GM21528 (cell line): ENCODE data around the gene SLIT3.
"Not testable (repeated sequence)": the region's sequence is repeated elsewhere in the genome, so short reads cannot be mapped to it uniquely, and the experiment has no call there.

Experiments used
- ATAC-seq: cut with Tn5 transposase; IDR thresholded peaks from one replicate; pipeline ENCODE4 v1.9.1; 2021; ENCODE audit warnings: mild to moderate bottlenecking, moderate library complexity; ENCODE audit not compliant: unreplicated experiment, low FRiP score

SLIT3 gene

DNA sequence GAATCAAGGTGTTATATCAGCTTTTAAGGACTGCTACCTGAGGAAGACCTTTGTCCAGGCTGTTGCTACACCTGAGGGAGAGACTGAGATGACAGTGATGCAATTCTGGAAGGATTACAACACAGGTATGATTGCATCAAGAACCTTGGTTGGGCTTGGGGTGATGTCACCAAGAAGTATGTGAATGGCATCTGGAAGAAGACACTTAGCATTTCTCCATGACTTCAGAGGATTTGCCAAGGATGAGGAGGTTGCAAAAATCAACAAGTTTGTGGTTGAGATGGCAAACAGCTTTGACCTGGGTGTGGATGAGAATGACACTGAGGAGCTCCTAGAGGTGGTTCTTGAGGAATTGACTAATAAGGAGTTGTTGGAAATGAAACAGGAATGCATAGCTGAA, 653.9 kb downstream of the SLIT3 start:
- no peak for ATAC-seq

DNA sequence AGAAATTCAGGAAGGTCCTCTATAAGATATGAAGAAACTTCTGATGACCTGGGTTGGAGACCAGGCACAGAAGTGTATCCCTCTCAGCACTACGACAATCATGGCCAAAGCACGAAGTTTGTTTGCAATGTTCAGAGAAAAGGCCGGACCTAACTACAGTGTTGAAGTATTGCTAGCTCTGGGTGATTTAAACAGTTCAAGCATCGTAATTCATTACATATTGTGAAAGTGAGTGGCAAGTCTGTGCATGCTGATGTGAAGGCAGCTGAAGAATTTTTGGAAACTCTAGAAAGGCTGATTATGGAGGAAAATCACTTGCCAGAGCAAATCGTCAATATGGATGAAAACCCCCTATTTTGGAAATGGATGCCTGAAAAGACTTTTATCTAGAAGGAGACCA, 654.6 kb downstream of the SLIT3 start:
- ATAC-seq, result no peak

DNA sequence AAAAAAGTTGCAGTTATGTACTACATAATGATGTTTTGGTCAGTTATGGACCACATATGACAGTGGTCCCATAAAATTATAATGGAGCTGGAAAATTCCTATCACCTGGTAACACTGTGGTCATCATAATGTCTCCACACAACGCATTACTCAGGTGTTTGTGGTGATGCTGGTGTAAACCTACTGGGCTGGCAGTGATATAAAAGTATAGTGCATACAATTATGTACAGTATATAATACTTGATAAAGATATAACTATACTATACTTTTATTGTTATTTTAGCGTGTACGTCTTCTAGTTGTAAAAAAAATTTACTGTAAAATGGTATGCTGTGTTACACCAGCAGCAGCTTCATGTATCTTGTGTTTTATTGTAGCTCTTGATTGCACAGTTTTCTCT, 655.7 kb downstream of the SLIT3 start:
- no peak for ATAC-seq

DNA sequence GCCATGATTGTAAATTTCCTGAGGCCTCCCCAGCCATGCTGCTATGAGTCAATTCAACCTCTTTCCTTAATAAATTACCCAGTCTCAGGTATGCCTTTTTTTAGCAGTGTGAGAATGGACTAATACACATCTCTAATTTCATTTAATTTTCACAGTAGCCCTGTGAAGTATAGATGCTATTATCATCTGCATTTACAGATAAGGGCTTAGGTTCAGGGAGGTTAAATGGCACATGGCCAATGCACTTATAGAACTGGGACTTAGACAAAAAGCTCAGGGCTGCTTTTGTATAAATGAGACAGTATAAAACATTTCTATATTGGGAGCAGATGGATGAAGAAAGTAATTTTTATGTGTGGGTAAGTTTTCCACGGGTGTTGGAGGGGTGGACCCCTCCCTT, 658.9 kb downstream of the SLIT3 start:
- no peak for ATAC-seq

DNA sequence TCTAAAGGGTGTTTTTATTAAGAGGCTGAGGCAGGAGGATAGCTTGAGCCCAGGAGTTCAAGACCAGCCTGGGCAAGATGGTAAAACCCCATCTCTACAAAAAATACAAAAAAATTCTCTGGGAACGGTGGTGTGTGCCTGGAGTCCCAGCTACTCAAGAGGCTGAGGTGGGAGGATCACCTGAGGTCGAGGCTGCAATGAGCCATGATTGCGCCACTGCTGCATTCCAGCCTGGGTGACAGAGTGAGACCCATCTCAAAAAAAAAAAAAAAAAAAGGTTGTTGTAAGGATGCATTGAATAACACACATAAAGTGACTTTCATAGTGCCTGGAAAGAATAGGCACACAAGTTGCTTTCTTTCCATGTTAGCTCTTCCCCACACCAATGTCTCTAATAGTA, 662.1 kb downstream of the SLIT3 start:
- ATAC-seq, result not testable (repeated sequence)

DNA sequence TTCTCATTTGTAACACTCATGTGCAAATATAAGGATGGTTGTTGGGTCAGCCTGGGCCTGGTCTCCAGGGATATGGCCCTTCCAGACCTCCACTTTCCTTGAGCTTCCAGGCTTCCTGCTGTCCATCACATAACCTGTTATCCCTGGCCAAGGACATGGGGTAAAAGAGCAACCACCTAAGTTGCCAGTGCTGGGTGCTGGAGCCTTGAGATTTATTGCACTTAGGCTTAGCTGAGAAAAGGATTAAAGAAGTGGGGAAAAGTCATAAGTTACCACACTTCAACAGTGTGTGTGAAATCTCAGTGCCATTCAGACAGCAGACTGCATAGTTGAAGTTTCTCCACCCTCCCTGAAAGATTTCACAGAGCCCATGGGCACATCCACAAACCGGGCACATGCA, 663.1 kb downstream of the SLIT3 start:
- ATAC-seq, result no peak

DNA sequence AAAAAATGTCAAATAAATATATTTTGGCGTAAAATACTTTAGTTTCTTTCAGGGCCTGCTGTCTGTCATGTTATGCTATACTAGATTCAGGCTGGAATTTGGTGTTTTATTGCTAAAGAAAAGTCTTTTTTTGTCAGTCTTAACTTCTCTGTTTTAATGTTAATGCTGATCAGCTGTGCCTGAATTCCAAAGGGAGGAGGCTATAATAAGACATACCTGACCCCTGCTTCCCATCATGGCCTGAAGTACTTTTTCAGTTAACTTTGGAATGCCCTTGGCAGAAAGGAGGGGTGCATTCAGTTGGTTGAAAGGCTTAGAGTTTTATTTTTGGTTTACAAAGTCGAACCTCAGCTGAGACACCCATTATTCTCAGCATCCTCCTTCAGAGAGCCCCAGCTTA, 663.7 kb downstream of the SLIT3 start:
- ATAC-seq, result no peak

DNA sequence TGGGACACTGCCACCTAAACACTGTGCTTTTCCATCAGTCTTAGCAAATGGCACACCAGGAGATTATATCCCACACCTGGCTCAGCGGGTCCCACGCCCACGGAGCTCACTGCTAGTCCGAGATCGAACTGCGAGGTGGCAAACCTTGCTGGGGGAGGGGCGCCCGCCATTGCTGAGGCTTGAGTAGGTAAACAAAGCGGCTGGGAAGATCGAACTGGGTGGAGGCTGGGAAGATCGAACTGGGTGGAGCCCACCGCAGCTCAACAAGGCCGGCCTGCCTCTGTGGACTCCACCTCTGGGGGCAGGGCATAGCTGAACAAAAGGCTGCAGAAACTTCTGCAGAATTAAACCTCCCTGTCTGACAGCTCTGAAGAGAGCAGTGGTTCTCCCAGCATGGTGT, 670.0 kb downstream of the SLIT3 start:
- ATAC-seq, result not testable (repeated sequence)

DNA sequence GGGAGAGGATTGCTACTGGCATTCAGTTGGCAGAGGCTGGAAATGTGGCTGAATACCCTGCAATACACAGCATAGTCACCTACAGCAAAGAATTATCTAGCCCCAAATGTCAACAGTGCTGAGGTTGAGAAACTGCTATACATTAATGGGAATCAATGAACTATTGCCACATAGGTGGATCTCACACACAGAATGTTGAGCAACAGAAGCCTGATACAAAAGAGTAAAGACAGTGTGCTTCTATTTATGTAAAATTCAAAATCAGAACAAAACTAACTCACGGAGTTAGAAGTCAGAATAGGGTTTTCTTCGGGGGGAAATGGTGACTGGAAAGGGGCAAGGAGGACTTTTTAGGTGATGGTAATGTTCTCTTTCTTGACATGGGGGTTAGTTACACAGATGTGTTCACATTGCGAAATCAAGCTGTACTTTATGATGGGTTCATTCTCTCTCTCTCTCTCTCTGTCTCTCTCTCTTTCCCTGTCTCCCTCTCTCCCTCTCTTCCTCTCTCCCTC, 676.0 kb downstream of the SLIT3 start:
- ATAC-seq, result no peak

DNA sequence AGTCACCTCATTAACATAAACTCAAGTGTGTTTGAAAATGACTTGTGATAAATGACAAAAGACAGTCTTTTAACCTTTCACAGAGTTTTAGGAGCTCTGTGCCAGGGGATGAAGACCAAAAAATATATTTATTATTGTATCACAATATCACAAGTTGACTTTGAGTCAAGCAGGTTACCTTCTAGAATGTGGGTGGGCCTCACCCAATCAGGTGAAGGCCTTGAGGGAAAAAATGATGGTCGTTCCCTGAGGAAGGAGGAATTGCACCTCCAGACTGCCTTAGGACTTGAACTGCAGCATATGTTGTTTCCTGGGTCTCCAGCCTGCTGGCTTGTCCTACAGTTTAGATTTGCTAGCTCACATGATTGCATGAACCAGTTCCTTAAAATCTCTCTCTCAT, 680.1 kb downstream of the SLIT3 start:
- ATAC-seq, result no peak

DNA sequence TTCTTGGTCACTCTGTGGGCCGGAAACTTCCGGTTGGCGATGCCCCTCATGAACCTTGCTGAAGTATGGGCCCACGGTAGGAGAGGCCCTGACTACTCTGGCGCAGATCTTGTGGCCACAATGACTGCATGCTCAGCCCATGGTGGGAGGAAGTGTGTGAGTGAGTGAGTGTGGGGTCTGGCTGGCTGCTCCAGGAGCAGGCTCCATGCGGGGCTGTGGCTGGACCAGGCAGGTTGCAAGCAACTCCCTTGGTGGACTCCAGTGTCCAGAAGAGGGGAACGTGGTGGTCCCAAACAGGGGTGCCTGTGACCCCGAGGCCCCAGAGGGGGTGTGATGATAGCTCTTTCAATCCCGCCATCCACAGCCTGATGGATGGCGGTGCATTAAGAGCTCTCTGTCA, 686.3 kb downstream of the SLIT3 start:
- ATAC-seq, result no peak

DNA sequence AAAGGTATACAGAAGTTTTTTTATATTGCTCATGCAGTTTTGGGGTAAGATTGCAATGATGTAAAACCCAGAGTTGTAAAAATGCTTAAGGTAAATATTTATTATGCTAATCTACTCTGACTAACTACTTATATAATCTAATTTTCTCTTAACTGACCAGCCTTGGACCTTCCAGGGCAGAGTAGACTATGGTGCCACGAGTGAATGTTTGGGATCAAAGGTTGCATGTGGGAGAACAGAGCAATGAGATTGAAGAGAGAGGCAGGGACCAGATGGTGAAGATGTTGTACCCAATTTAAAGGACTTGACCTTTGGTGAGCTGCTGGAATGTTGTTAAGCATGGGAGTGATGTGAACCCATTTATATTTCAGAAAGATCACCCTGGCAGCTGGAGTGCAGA, 686.9 kb downstream of the SLIT3 start:
- ATAC-seq, result no peak

DNA sequence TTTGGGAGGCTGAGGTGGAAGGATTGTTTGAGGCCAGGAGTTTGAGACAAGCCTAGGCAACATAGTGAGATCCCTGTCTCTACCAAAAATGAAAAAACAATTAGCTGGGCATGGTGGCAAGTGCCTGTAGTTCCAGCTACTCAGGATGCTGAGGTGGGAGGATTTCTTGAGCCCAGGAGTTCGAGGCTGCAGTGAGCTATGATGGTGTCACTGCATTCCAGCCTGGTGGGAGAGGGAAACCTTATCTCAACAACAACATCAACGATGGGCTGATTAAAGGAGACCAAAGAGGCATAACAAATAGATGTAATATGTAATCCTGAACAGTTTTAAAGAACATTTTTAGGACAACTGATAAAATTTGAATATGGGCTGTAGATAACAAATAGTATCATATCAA, 687.5 kb downstream of the SLIT3 start:
- ATAC-seq, result no peak

DNA sequence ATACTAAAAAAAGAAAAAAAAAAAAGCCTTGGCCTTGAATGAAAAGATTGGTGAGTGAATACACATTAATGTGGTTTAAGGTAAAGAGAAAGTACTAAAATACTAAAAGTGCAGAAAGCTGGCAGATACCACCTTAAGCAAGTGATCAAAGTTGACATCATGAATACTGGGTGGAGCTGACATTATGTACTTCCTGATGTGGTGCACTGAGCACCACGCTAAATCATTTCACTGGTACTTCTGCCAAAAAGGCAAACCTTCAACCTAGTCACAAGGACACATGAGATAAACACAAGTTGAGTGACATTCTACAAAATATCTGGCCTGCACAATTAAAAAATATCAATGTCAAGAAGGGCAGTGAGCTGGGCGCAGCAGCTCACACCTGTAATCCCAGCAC, 687.9 kb downstream of the SLIT3 start:
- no peak for ATAC-seq

DNA sequence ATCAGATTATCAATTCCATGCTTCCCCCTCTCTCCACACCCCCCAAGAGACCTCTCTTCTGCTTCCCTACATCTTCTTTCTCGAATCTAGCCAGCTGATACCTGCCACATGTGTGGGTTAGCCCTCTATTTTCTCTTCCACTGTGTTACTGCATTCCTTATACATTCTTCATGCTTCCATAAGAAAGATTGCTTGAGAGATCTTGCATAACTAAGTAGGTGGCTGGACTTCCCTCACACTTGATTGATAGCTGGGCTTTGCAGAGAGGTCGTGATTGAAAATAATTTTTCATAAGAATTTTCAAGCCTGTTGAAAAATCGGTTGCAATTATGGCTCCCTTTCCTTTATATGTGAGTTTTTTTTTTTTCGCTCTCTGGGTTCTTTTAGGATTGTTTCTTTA, 688.8 kb downstream of the SLIT3 start:
- ATAC-seq, result no peak
